NCI-H128 (cell line): Measurements from ENCODE around the gene CLCN6.

Experiments used
- DNase-seq: peaks from one replicate; lab custom pipeline; 2025; ENCODE audit not compliant: unreplicated experiment; lab: John Stamatoyannopoulos, UW

Gene CLCN6

GRCh38 chr1:11874624-11875023 lies 68.6 kb downstream of the CLCN6 start:
- DNase-seq: no peak

GRCh38 chr1:11875094-11875493 lies 69.1 kb downstream of the CLCN6 start:
- DNase-seq: no peak

GRCh38 chr1:11877074-11877473 lies 71.1 kb downstream of the CLCN6 start:
- no peak for DNase-seq

- no peak for DNase-seq
Observed at GRCh38 chr1:11878081-11878890, 72.3 kb downstream of the CLCN6 start.

- DNase-seq: no peak
Observed at GRCh38 chr1:11878891-11879190, 72.8 kb downstream of the CLCN6 start.

- no peak for DNase-seq
Observed at GRCh38 chr1:11879311-11880180, 73.6 kb downstream of the CLCN6 start.

- no peak for DNase-seq
Observed at GRCh38 chr1:11880181-11880575, 74.2 kb downstream of the CLCN6 start.

- no peak for DNase-seq
Observed at GRCh38 chr1:11880911-11881748, 75.1 kb downstream of the CLCN6 start.

- no peak for DNase-seq
Observed at GRCh38 chr1:11881749-11882441, 75.9 kb downstream of the CLCN6 start.

- DNase-seq: no peak
Observed at GRCh38 chr1:11882814-11883538, 77.0 kb downstream of the CLCN6 start.

GRCh38 chr1:11885916-11886315 lies 79.9 kb downstream of the CLCN6 start:
- no peak for DNase-seq

- DNase-seq: no peak
Observed at GRCh38 chr1:11886986-11887665, 81.1 kb downstream of the CLCN6 start.

- DNase-seq: no peak
Observed at GRCh38 chr1:11887666-11888007, 81.6 kb downstream of the CLCN6 start.

- no peak for DNase-seq
Observed at GRCh38 chr1:11888206-11888876, 82.3 kb downstream of the CLCN6 start.

- no peak for DNase-seq
Observed at GRCh38 chr1:11888877-11889208, 82.9 kb downstream of the CLCN6 start.

GRCh38 chr1:11891433-11892186 lies 85.6 kb downstream of the CLCN6 start:
- DNase-seq: no peak
